Measurements from ENCODE around the gene CNN3. TPM values are rescaled to one million over a fixed set of nuclear protein-coding genes. Genes with fewer than 3 reads are reported as not detected.

The CNN3 gene
- total RNA-seq, result 266 and 337 TPM in 2 replicates

DNA sequence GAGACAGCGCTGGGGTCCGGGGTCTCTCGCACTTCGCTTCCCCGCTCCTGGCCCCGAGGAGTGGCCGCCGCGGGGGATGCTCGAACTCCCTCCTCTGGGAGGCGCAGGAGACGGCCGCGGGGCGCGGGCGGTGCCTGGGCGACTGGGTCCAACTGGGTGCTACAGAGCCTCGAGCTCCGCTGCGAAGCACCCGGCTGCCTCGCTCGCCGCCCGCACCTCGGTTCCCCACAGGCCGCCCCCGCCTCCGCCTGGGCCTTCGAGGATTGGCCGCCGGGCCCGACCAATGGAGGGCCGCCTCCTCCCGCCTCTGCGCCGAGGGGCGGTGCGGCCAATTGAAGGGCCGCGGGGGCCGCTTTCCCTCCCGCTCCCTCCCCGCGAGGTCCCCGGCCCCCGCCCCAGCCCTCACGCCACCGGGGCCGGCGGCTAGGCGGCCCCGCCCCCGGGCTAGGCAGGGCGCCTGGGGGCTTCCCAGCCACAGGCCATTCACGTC, at the start of gene CNN3:
TSS of gene CNN3 (minus strand) at position 196 of the 490 bp plus-strand sequence. CDS start 216 bp downstream, outside the sequence.

Other genes starting within 250 kb of the CNN3 start
- gene SLC44A3, start 106.8 kb downstream of the CNN3 start, total RNA-seq, result 0.22 and 1.2 TPM in 2 replicates
- gene ALG14, start 145.8 kb upstream of the CNN3 start, total RNA-seq, result 2.9 TPM in 2 replicates
- 0.75 and 0.77 TPM in 2 replicates for gene TLCD4, start 190.2 kb upstream of the CNN3 start, total RNA-seq